NCI-H2196 treated with DMSO at 0.1 percent for 48 hours (cell line): ENCODE results near the gene IL9.
"Not testable (repeated sequence)": the region's sequence is repeated elsewhere in the genome, so short reads cannot be mapped to it uniquely, and the experiment has no call there.

Experiments used
- DNase-seq: peaks from one replicate; lab custom pipeline; 2025; ENCODE audit not compliant: unreplicated experiment; lab: John Stamatoyannopoulos, UW

Gene IL9

GRCh38 chr5:135869935-135870334 is 25.7 kb downstream of the IL9 start:
- no peak for DNase-seq

GRCh38 chr5:135869276-135869675 is 26.4 kb downstream of the IL9 start:
- DNase-seq: no peak

DNA sequence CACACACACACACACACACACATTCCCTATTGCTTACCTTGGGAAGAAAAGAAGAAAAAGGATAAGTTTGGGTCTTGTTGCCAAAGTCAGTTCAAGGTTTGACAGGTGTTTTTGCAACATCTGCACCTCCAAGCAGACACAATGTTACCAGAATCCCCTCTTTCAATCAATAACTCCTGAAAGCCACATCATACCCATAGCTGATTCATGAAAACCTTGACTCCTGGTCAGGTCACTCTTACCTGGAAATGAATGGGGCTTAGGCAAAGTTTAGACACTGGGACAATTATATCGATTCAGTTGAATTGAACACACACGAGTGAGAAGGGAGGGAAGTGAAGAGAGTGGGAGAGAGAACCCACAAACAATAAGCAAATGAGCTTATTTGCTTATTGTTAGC is 27.0 kb downstream of the IL9 start:
- no peak for DNase-seq

- no peak for DNase-seq
Observed at GRCh38 chr5:135867599-135867998, 28.0 kb downstream of the IL9 start.

DNA sequence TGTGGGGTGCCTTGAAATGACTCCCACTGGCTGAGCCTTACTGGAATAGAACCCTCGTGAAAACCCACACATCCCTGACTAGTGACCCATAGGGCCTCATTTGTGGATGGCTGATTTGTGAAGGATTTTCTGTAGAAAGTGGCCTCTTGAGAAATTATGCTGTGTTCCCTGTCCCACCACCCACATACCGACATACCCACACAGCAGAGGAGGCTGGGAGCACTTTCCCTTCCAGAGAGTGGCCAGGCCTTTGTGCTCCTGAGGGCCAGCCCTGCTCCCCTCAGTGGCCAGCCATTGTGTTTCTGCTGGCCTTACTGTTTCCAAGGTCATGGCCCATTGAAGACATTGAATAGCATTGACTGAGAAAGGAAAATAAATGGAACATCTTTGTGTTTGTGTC is 29.6 kb downstream of the IL9 start:
- DNase-seq: no peak

- DNase-seq: no peak
Observed at GRCh38 chr5:135864503-135865435, 30.9 kb downstream of the IL9 start.

DNA sequence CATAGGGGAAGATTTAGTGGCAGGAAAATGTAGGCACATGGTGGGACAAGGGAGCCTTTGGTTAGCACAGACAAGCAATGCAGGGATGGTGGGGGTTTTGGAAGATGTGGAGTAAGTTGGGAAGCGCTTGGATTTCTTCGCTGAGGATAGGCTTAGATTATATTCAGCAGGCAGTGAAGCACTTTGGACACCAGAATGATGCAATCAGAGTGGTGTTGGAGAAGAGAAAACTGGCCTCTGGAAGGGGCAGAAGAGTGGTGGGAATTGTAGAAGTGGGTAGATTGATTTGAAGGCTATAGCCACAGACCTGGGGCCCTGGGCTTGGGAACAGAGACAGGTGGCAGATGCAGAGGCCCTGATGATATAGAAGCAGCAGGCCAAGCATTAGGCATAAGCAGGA is 32.9 kb downstream of the IL9 start:
- DNase-seq: no peak

GRCh38 chr5:135862086-135862485 is 33.6 kb downstream of the IL9 start:
- no peak for DNase-seq

DNA sequence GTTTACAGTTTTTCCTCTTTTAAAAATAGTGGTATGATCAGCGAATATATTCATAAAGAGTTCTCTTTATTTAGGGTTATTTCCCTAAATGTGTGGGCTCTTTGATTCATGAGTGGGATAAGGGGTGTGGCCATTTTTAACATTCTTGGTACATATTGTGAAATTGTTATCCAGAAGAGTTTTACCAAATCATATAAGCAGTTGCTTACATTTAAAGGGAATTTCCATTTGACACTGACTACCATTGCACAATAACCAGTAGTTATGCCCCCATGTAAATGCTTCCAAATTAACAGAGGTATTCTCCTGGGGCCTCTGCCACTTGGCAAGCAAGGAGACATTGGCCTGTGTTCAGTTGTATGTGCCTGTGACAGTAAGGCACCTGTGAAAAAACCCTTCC is 34.0 kb downstream of the IL9 start:
- no peak for DNase-seq

DNA sequence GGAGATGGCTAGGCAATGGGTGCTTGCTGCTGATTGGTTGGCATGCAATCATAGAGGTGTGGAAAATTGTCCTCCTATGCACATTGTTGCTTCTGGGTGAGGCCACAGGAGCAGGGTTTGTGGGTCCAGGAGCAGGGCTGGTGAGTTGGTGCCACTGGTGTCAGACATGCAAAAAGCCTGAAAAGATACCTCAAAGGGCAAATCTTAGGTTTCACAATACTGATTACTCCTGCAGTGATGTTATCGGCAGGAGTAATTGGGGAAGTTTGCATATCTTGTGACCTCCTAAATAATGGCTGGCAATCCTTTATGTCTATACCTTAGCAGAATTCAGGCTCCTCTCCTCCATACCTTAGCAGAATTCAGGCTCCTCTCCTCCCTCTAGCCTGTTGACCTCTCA is 36.0 kb downstream of the IL9 start:
- no peak for DNase-seq

DNA sequence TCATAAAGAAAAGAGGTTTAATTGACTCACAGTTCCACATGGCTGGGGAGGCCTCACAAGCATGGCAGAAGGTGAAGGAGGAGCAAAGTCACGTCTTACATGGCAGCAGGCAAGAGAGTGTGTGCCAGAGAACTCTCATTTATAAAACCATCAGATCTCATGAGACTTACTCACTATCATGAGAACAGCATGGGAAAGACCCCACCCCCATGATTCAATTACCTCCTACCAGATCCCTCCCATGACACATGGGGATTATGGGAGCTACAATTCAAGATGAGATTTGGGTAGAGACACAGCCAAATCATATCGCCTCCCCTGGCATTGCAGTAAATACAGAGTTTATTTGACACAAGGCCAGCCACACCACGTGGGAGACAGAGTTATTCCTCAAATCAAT is 36.5 kb downstream of the IL9 start:
- not testable (repeated sequence) for DNase-seq

- DNase-seq: no peak
Observed at GRCh38 chr5:135857630-135858311, 37.9 kb downstream of the IL9 start.

- DNase-seq: no peak
Observed at GRCh38 chr5:135851915-135852845, 43.5 kb downstream of the IL9 start.

DNA sequence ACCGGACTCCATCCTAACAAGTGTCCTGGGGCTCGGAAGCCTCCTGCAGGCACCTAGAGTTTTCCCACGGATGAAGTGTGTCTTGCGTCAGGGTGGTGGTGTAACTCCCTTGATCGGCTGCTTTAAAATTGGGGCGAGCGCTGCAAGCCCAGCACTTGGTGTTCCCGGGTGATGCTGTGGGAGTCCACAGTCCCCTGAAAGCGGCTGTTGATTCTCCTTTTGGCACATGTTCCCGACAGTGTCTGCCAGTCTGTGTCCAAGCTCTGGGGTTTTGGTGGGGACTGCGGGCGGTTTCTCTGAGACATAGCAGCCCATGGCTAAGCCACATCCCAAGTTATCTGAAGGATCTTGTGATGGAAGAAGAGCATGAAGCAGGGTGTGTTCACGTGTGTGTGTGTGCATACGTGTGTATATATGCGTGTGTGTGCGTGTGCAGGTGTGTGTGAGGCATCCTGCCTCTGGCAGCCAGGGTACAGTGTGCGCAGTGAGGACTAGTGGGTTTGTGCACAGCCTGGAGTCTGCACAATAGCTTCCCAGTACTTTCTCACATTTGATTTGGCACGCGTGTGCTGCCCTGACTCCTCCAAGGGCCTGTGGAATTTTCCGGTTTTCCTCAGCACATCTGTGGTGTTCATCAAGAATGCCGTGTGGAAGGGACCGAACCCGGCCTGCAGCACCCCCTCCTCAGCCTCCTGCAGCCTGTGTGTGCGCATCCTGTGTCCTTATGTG is 44.3 kb downstream of the IL9 start:
- DNase-seq: no peak

- DNase-seq: no peak
Observed at GRCh38 chr5:135850671-135851070, 45.0 kb downstream of the IL9 start.

GRCh38 chr5:135850231-135850630 is 45.4 kb downstream of the IL9 start:
- DNase-seq: no peak

- DNase-seq: no peak
Observed at GRCh38 chr5:135847976-135848375, 47.7 kb downstream of the IL9 start.

GRCh38 chr5:135846311-135846710 is 49.3 kb downstream of the IL9 start:
- DNase-seq: no peak

DNA sequence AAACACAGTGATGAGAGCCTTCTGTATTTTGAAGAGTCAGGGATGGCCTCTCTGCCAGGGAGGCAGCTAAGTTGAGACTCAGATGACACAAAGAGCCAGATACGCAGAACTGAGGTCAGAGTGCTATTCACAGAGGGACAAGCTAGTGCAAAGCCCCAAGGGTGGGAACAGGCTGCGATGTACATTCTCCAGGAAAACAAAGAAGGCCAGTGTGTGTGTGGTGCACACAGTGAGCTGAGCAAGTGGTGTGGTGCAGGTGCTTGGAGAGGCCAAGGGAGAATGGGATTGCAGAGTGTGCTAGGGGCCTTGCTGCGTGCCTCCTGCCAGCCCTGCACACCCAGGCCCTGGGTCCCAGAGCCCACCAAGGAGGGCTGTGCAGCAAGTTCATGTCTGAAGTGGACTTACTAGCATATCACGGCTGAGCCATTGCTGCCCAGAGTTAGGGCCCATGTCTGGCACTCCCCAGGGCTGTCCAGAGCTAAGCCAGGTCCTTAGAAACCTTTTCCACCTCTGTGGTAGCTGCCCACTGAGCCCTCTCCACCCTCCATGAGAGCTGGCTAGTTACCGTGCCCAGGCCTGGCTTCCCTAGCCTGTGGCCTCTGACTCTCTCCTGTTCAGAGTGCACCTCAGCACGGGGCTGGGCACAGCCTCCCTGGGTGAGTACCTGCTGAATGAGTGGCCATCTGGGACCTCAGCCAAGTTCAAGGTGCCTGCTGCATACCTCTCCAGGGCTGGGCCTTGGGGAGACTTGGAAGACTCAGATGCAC is 51.9 kb downstream of the IL9 start:
- DNase-seq: no peak

- DNase-seq: no peak
Observed at GRCh38 chr5:135842737-135843136, 52.9 kb downstream of the IL9 start.
